GM18519 (cell line): ENCODE measurements around the gene NCOR2.
"Not testable (repeated sequence)": the region's sequence is repeated elsewhere in the genome, so short reads cannot be mapped to it uniquely, and the experiment has no call there.

ENCODE experiments used
- ATAC-seq: cut with Tn5 transposase; IDR thresholded peaks from one replicate; pipeline ENCODE4 v1.9.1; 2021; ENCODE audit warnings: mild to moderate bottlenecking, moderate library complexity; ENCODE audit not compliant: unreplicated experiment, low FRiP score

The NCOR2 gene

DNA sequence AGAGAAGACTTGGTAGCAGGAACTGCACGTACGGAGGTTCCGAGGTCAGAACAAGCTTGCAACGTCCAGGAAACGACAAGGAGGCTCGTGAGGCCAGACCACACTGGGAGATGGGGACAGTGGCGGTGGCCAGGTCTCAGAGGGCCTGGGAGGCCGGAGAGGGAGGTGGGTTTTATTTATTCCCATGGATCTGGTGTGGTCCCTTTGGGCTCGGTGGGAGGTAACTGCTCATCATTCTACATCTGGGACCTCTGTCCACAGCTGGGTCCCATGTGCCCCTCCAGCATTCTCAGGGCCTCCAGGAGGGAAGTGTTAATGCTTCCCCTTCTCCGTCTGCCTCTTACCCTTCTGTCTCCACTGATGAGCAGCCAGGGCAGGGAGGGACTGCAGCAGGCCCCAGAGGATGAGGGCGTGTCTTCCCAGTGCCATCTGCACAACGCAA is 35.7 kb upstream of the NCOR2 start:
- ATAC-seq, result no peak

DNA sequence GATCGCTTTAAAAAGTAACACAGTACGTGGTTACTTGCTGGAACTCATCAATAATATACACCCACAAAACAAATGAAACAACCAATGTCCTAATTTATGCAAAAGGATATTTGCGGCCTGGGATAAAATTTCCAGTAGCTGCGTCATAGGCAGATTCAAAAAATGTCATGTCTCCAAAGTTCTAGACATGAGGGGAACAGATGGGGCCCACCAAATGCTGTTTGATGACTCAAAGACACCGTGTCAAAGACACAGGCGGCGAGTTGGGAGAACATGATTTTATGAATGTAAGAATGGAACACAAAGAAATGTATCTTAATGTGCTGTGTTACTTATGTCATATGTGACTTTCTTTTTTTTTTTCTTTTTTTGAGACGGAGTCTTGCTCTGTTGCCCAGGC is 34.3 kb upstream of the NCOR2 start:
- no peak for ATAC-seq

DNA sequence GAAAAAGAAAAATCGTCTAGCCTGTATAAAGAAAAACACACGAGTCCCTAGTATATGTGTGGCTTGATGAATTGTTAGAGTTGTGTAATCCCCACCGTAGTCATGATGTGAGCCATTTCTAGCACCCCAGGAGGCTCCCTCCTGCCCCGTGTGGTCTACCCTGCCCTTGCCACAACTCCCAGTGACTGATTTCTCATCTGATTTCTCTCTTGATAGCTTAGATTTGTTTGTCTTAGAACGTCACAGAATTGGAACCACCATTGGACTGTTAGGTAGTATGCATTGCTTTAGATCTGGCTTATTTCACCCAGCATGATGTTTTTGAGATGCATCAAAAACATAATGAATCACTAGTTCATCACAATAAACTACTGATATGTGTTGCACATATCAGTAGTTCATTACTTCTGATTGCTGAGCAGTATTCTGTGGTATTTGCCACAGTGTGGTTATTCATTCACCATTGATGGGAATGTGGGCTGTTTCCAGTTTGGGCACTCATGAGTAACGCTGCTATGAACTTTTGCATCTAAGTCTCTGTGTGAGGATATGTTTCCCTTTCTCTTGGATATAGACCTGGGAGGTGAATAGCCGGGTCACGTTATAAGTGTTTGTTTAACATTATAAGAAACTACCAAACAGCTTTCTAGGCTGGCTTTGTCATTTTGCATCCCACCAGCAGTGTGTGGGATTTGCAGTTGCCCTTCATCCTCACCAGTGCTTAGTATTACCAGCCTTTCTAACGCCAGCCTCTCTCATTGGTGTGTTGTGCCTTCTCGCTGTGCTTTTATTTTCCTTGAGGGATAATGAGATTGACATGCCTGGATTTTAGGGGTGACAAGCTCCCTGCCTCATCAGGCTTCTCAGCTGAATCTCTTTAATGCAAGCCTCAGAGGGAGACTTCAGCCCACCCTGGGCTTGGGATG is 31.9 kb upstream of the NCOR2 start:
- no peak for ATAC-seq

DNA sequence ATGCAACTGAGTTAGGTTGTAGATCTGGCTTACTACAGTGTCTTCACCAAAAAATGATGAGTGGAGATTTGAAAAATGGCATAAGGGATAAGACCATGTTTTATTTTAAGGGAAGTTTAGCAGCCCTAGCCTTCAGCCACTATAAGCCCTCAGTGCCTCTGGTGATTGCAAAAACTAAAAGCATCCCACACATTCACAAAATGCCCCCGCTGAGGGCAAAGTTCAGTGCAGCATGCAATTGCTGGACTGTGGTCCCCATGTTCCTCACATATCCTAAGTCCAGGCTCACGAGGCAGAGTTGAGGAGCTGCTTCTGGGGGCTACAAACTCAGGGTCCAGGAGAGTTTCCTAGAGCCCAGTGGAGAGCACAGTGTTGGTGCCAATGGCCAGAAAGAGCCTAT is 29.6 kb upstream of the NCOR2 start:
- no peak for ATAC-seq

DNA sequence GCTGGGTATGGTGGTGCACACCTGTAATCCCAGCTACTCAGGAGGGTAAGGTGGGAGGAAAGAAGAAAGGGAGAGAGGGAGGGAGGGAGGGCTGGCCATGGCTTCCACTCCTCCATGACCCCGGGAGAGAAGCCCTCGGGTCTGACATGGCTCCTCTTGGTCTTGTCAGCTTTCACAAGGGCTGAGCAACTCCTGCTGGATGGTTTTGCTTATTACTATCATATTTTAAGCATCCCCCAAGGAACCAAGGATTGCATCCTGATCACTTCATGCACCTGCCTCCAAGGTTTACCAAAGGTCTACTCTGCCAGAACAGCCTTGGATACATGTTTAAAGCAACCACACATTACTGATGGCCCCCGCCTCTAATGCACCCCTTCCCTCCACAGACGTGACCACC is 28.0 kb upstream of the NCOR2 start:
- no peak for ATAC-seq

DNA sequence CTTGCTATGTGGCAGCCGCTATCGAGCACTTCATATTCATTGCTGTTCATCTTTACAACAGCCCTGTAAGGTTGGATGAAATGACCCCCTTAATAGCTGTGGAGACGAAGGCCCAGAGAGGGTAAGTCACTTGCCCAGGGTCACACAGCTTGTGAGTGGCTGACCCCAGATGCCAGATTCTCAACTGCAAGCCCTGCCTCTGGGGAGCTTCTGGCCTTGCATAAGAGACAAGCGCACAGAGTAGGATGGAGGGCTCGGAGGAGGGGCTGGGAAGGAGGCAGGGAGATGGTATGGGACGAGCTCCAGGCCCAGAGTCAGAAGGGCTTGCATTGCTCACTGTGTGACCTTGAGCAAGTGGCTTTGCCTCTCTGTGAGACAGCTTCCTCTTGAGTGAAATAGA is 27.4 kb upstream of the NCOR2 start:
- ATAC-seq, result no peak

DNA sequence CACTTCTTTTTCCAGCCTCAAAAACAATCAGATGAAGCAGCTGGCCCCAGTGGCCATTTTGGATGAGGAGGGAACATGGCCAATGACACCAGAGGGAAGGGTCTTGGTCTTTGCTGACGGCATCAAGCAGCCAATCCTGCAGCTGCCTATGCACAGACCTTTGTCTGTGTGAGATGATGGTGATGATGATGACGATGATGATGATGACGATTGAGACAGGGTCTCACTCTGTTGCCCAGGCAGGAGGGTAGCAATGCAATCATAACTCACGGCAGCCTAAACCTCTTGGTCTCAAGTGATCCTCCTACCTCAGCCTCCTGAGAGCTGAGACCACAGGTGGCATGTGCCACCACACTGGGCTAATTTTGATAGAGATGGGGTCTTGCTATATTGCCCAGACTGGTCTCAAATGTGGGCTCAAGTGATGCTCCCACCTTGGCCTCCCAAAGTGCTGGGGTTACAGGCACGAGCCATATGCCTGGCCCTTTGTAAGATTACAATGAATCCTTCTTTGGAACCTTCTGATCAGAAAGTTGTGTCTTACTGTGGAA is 26.5 kb upstream of the NCOR2 start:
- no peak for ATAC-seq

DNA sequence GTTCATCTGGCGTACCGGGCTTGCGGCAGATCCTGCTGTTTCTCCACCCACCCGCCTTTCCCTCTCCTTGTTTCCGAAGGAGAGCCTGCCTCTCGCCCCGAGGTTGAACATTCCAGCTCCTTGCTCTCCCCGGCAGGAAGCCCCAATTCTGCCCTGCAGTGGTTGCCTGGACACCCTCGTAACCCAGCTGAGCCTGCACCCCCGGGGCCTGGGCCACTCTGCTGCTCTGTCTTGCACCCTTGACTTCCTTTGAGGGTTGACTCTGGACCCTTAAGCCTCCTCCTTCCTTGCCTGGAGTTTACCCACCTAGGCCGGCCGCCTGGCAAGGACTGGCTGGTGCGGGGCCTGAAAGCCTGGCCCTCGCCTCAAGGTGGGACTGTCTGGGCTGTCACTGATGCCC is 25.8 kb upstream of the NCOR2 start:
- no peak for ATAC-seq

DNA sequence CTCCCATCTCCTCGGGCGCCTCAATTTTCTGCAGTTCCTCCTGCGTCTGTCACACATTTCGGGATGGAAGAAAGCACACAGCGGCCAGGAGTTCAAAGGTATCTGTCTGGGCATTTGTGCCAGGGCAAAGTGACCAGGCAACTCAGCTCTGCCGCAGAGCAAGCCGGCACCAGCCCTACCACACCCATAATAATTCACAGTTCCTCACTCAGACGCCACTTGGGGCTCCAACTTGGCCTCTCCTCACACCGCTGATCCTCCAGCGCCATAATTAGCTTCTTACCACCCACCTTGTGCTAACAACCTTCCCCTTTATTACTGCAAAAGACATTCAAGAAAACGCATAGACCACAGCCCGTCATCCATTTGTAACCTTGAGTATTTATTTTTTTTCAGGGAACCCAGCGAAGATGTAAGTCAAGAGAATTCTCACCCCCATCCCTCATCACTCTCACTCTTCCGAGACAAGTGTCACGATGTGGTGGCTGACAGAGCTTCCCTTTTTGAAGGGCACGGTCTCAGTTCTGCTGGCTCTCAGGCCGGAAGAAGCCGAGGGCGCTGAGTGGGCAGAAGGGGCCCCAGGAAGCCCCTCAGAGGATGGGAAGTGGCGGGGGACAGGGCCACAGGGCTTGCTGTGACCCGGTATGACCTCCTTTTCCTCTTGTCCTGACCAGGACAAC is 25.2 kb upstream of the NCOR2 start:
- no peak for ATAC-seq

DNA sequence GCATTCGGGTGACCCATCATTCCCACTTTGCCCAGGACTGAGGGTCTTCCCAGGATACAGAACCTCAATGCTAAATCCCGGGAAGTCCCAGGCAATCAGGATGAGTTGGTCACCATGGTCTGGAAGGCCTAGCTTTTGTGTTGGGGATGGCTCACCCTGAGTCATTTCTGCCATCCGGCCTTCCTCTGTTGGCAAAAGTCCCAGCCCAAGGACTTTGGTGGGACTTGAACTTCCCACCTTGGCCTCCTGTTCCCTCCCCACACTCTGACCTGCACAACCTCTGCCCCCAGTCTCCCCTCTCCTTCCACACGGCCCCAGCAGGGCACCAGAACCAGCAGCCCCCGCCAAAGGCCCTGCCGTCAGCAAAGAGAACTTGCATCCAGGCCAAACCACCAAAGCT is 24.6 kb upstream of the NCOR2 start:
- no peak for ATAC-seq

DNA sequence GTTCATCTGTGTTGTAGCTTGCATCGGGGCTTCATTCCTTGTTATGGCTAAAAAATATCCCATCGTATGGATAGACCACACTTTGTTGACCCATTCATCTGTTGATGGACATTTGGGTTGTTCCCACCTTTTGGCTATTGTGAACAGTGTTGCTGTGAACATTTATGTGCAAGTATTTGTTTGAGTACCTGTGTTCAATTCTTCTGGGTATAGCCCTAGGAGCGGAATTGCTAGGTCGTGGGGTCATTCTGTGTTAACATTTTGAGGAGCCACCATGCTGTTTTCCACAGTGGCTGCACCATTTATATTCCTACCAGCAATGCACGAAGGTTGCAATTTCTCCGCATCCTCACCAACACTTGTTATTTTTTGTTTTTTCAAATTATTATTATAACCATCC is 23.0 kb upstream of the NCOR2 start:
- ATAC-seq, result no peak

DNA sequence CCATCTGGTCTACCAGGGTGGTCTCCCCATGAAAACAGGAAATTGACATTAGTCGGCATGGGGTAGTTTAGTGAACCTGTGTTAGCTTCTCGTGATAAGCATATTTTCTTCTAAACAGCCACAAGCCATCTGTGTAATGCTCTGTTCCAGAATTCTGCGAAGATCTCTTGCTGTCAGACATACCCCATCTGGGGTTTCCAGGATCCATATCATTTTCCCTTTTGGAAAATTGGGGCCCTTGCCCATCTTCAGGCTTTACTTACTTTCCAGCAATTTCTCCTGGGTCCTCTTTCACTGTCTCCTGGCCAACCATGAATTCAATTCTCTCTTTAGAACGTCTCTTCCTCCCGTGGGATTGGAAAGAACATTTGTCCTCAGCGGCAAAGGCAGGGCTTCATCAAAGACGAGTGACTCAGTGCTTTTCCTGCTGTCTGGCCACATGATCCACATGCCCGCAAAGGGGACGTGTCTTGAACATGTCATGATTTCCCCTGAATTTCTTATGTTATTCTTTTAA is 21.4 kb upstream of the NCOR2 start:
- no peak for ATAC-seq

DNA sequence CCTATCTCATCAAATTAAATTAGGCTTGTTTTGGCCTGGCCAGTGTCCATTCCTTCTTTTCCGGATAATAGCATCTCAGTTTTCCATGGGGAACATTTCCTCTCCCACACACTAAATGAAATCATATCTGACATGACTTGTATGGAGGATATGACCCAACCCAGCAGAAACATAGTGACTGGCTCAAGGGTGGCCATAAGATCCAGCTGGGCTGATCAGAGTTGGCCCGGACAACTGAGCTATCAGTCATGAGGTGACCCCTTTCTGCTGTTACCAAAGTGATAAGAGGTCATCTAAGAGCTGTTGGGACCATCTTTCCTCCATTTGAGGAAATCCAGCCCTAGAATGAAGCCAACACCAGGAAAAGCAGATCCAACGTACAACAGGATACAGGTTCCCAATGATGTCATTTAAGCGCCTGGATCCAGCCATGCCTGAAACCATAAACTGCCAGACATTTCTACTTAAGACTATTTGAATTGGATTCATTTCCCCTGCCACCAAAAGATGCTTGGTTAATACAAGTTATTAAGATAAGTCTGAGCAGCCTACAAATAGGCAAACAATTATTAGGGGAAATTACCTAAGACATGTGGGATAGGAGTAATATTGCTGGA is 20.7 kb upstream of the NCOR2 start:
- no peak for ATAC-seq

DNA sequence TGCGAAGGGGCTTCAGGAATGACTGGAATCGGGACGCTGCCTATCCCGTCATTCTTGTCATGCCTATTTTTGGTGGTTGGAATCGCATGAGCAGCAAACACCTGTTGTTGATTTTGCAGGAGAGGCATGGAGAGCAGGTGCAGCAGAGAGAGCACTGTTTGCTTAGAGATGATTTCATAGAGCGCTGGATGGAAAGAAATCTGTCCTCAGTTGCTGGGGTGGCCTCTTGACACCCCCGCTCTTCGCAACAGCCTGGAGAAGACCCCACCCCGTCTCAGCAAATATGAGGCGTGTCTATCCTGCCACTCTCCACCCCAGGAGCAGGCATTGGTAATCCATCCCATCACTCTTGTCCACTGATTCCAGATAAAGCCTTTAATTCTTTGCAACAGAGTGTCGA is 19.3 kb upstream of the NCOR2 start:
- ATAC-seq, result no peak

DNA sequence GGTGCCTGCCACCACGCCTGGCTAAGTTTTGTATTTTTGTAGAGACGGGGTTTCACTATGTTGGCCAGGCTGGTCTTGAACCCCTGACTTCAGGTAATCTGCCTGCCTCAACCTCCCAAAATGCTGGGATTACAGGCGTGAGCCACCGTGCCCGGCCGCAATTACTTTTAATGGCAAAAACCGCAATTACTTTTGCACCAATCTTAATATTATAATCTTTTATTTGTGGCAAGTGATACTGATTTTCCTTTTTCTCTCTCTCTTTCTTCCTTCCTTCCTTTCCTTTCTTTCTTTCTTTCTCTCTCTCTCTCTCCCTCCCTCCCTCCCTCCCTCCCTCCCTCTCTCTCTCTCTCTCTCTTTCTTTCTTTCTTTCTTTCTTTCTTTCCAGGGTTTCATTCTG is 17.1 kb upstream of the NCOR2 start:
- ATAC-seq, result not testable (repeated sequence)

DNA sequence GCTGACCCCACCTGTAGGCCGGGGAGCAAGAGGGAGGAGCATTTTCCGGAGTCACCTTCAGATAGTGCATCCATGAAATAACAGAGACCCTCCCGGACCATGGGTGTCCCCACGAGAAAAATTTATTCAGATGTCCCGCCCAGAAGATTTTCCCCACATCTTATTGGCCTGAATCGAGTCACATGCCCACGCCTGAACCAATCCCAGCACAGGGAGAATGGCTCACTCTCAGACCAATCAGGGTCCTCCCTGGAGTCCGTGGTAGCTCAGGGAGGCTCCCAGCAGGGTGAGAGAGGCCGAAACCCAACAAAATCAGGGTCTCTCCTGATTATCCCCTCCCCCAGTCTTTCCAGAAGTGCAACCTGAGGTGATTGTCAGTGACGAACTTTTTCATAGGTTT is 16.4 kb upstream of the NCOR2 start:
- ATAC-seq, result no peak

DNA sequence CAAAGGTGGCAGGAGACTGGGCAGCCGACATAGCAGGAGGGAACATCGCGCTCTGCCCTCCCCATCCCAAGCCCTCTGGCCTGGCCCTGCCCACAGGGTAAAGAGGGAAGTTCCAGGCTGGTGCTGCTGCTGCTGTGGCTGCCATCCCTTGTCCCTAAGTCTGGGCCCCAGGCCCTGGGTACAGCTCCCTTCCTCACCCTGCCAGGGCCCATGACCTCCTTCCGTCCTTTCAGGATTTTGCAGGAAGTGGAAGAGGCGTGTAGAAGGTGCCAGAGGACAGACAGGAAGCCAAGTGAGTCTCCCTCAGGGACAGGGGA is 14.7 kb upstream of the NCOR2 start:
- ATAC-seq, result no peak

DNA sequence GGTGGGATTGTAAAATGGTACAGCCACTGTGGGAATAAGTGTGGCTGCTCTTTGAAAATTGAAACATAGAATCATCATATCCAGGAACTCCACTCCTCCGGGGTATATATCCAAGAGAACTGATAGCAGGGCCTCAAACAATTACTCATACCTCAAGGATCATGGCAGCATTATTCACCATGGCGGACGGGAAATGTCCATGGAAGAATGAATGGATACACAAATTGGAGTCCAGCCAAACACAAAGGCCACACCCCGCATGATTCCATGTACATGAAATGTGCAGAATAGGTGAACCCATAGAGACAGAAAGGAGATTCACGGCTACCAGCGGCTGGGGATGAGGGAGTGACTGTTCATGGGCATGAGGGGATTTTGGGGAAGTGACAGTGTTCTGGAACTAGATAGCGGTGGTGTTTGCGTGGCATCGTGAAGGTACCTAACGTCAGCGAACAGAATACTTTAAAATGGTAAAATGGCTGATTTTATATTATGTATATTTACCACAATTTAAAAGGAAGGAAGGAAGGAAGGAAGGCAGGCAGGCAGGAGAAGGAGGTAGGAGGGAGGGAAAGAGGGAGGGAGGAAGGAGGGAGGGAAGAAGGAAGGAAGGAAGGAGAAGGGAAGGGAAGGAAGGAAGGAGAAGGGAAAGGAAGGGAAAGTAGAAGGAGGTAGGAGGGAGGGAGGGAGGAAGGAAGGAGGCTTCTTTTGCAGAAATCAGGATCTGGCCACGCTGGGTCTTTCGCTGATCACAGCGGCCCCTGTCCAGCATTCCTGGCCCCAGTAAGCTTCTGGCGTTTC is 14.1 kb upstream of the NCOR2 start:
- ATAC-seq, result no peak

DNA sequence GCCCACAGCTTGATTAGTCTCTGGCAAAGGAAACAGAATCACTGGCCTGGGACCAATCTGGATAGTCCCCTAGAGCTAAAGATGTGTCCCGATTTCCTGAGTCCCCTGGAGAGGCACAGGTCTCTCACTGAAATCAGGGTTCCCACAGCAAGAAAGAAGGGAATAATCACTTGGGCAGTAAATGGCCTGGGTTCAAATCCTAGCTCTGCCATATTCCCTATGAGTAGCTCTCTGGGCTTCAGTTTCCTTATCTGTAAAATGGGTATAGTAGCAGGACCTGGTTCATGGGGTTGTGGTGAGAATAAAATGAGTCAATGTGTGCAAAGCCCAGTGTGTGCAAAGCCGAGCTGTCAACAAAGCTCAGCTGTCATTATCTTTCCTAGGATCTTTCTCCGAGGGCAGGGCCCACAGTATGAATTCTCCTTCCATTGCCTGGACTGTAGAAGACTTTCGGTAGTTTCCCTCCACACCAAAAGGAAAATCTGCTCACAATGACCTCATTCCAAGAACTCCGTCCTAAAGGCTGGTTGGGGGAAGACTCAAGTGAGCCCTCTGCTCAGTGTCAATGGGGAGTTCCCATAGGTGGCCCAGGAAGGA is 12.6 kb upstream of the NCOR2 start:
- ATAC-seq, result no peak

DNA sequence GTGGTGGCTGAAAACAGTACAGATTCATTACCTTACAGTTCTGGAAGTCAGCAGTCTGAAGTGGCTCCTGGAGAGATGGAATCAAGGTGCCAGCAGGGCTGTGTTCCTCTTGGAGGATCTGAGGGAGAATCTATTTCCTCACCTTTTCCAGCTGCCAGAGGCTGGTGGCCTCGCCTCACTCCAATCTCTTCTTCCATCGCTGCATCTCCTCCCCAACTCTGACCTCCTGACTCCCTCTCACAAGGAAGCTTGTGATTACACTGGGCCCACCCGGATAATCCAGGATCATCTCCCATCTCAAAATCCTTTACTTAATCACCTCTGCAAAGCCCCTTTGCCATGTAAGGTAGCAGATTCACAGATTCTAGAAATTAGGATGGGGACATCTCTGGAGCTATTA is 11.4 kb upstream of the NCOR2 start:
- ATAC-seq, result no peak
